Neuronal stem cell (in vitro differentiated cells): ENCODE measurements around the gene RASSF1.

ENCODE experiments used
- DNase-seq: peaks from one replicate; pipeline ENCODE4 v3.0.0-alpha.2; 2013; ENCODE audit warnings: low spot score
- H2AFZ ChIP-seq: one replicate; pipeline ENCODE4 v1.6.1; 2013; ENCODE audit warnings: mild to moderate bottlenecking, low read length, inconsistent platforms
- H2AK5ac ChIP-seq: 2 replicates; pipeline ENCODE4 v1.6.1; 2013; ENCODE audit warnings: low read depth, mild to moderate bottlenecking, inconsistent platforms, low read length, moderate library complexity, mixed read lengths
- H2BK120ac ChIP-seq: 2 replicates; pipeline ENCODE4 v1.6.1; 2013; ENCODE audit warnings: low read depth, mild to moderate bottlenecking, inconsistent platforms, low read length, moderate library complexity, mixed read lengths
- H2BK12ac ChIP-seq: one replicate; pipeline ENCODE4 v1.6.1; 2013; ENCODE audit warnings: low read length, inconsistent platforms
- H2BK15ac ChIP-seq: 2 replicates; pipeline ENCODE4 v1.6.1; 2013; ENCODE audit warnings: mild to moderate bottlenecking, low read length, inconsistent platforms, mixed read lengths
- H2BK5ac ChIP-seq: one replicate; pipeline ENCODE4 v1.6.1; 2013; ENCODE audit warnings: inconsistent platforms, mild to moderate bottlenecking, low read length, moderate library complexity
- H3K14ac ChIP-seq: one replicate; pipeline ENCODE4 v1.6.1; 2013; ENCODE audit warnings: low read length, inconsistent platforms
- H3K18ac ChIP-seq: 2 replicates; pipeline ENCODE4 v1.6.1; 2013; ENCODE audit warnings: low read length, inconsistent platforms
- H3K23ac ChIP-seq: 2 replicates; pipeline ENCODE4 v1.6.1; 2013; ENCODE audit warnings: low read depth, mild to moderate bottlenecking, mixed read lengths, low read length, inconsistent platforms; ENCODE audit not compliant: poor library complexity
- H3K27ac ChIP-seq: replicated peaks from 3 replicates; pipeline ENCODE4 v1.5.1; 2013; ENCODE audit warnings: low read length, inconsistent platforms
- H3K27me3 ChIP-seq, 3 experiments: 2 replicates each; pipeline ENCODE4 v1.6.1; 2013; ENCODE audit warnings: low read length in 3 of 3, mild to moderate bottlenecking in 2 of 3, inconsistent platforms in 1 of 3, low read depth in 1 of 3, mixed read lengths in 1 of 3, moderate library complexity in 1 of 3; ENCODE audit not compliant: control insufficient read depth in 3 of 3, insufficient read depth in 3 of 3
- H3K36me3 ChIP-seq, 2 donors: replicated peaks in 1 of 2; 2 replicates each; pipeline ENCODE4 v1.6.1; 2013; ENCODE audit warnings: low read length in 2 of 2; ENCODE audit not compliant: control insufficient read depth in 2 of 2, insufficient read depth in 2 of 2
- H3K4ac ChIP-seq: 2 replicates; pipeline ENCODE4 v1.6.1; 2013; ENCODE audit warnings: inconsistent platforms, mild to moderate bottlenecking, low read length, moderate library complexity
- H3K4me1 ChIP-seq, 2 donors: 1 replicate in 1 of 2; 2 replicates in 1 of 2; pipeline ENCODE4 v1.6.1; 2013; ENCODE audit warnings: low read length in 2 of 2, low read depth in 1 of 2; ENCODE audit not compliant: control insufficient read depth in 2 of 2, insufficient read depth in 1 of 2
- H3K4me2 ChIP-seq: one replicate; pipeline ENCODE4 v1.6.1; 2013; ENCODE audit warnings: mild to moderate bottlenecking, low read length, inconsistent platforms; ENCODE audit not compliant: insufficient read depth, poor library complexity, severe bottlenecking
- H3K4me3 ChIP-seq, 2 donors: 2 replicates each; pipeline ENCODE4 v1.5.1; 2013; ENCODE audit warnings: low read length in 2 of 2, mild to moderate bottlenecking in 2 of 2, inconsistent platforms in 1 of 2, moderate library complexity in 1 of 2
- H3K79me1 ChIP-seq: one replicate; pipeline ENCODE4 v1.6.1; 2013; ENCODE audit warnings: low read depth, mild to moderate bottlenecking, inconsistent platforms, low read length, moderate library complexity
- H3K9ac ChIP-seq: one replicate; pipeline ENCODE4 v1.6.1; 2013; ENCODE audit warnings: mild to moderate bottlenecking, low read depth, low read length, inconsistent platforms; ENCODE audit not compliant: poor library complexity
- H3K9me3 ChIP-seq, 2 donors: replicated peaks in 1 of 2; 2 replicates each; pipeline versions ENCODE3 to v1.6.1; 2013; ENCODE audit warnings: low read length in 2 of 2, mild to moderate bottlenecking in 2 of 2, inconsistent platforms in 1 of 2, low read depth in 1 of 2, mixed read lengths in 1 of 2, moderate library complexity in 1 of 2; ENCODE audit not compliant: control insufficient read depth in 2 of 2, insufficient read depth in 1 of 2
- H4K8ac ChIP-seq: one replicate; pipeline ENCODE4 v1.6.1; 2013; ENCODE audit warnings: low read depth, mild to moderate bottlenecking, inconsistent platforms, low read length, moderate library complexity
- H4K91ac ChIP-seq: one replicate; pipeline ENCODE4 v1.6.1; 2013; ENCODE audit warnings: low read length, low read depth, mild to moderate bottlenecking, inconsistent platforms; ENCODE audit not compliant: poor library complexity
- WGBS, 2 donors: extraction: QIAGEN DNeasy Blood & Tissue Kit; methylation state at CpG; one replicate each; pipeline ENCODE4 v1.1.7; 2013; ENCODE audit warnings: missing lambda C conversion rate in 2 of 2, mixed read lengths in 1 of 2; ENCODE audit not compliant: insufficient read length in 2 of 2, insufficient replicate concordance in 1 of 2; ENCODE audit errors: extremely low coverage in 2 of 2; 5-methylcytosine and 5-hydroxymethylcytosine counted together

RASSF1 gene

DNA sequence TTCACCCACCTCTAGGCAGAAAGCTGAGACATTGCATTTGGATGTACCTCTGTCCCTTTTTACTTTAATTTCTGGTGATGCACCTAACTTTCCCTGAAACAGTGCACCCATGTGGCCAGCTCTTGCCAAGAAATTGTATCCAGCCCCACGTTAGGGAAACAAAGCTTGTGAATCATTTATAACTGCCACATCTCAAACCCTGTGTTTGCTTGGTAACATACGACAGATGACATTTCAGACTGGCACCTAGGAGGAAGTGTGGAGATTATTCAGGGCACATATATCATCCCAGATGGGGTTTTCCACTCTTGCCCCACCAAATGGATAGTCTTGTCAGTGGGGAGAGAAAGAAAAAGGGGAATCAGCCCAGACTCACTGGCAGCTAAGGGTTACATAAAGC lies 12.1 kb upstream of the RASSF1 start:
- no peak overlapping the region for H3K4me2 ChIP-seq
- peaks cover 42 to 64% of the 10 kb centered on the region in 2 donors for H3K36me3 ChIP-seq
- no peak overlapping the region for H2BK12ac ChIP-seq
- H3K4ac ChIP-seq = no peak overlapping the region
- WGBS, 2 donors = no CpG with 5 or more reads among the region's 2 CpGs
- H2BK5ac ChIP-seq = no peak overlapping the region
- H3K4me3 ChIP-seq = no peak overlapping the region
- H2BK15ac ChIP-seq = no peak overlapping the region
- H3K9me3 ChIP-seq = no peaks in the 10 kb centered on the region
- H3K79me1 ChIP-seq = peaks cover 8% of the 10 kb centered on the region
- H2AFZ ChIP-seq = no peak overlapping the region
- H4K8ac ChIP-seq = no peak overlapping the region
- no peak for DNase-seq
- no peak overlapping the region for H2AK5ac ChIP-seq
- no peak overlapping the region for H4K91ac ChIP-seq
- H2BK120ac ChIP-seq = no peak overlapping the region
- H3K4me1 ChIP-seq = peaks cover 25 to 28% of the 10 kb centered on the region in 2 donors
- no peak overlapping the region for H3K18ac ChIP-seq
- H3K14ac ChIP-seq = no peak overlapping the region
- H3K9ac ChIP-seq = no peak overlapping the region
- no peak overlapping the region for H3K27ac ChIP-seq
- no peaks in the 10 kb centered on the region for H3K27me3 ChIP-seq
- no peak overlapping the region for H3K23ac ChIP-seq

DNA sequence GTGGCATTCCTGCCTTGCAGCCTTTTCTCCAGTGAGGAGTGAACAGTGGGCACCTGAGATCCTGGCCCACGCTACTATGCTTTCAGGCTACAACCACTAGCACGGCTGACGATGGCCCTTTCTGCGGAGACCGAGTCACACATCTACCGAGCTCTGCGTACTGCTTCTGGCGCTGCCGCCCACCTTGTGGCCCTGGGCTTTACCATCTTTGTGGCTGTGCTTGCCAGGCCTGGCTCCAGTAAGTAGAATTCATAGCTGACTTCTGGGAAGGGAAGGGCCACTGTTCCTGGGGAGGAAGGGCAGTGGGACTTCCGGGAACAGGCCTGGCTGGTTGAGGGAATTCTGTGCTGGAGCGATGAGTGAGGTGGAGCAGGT lies 10.7 kb upstream of the RASSF1 start:
- no peak for DNase-seq
- peak overlapping the region; percentile 38 for H3K18ac ChIP-seq
- no peaks in the 10 kb centered on the region for H3K27me3 ChIP-seq
- H2BK12ac ChIP-seq = no peak overlapping the region
- H3K4me2 ChIP-seq = peak overlapping the region; percentile 94
- peaks cover 40 to 54% of the 10 kb centered on the region in 2 donors for H3K36me3 ChIP-seq
- H3K14ac ChIP-seq = no peak overlapping the region
- peaks cover 11 to 13% of the 10 kb centered on the region in 2 donors for H3K4me1 ChIP-seq
- H2BK15ac ChIP-seq = no peak overlapping the region
- H3K4me3 ChIP-seq = peak overlapping the region; percentile 84 to 92
- H2AK5ac ChIP-seq = peak overlapping the region; percentile 76
- H3K9me3 ChIP-seq = no peaks in the 10 kb centered on the region
- H4K8ac ChIP-seq = no peak overlapping the region
- H3K9ac ChIP-seq = peak overlapping the region; percentile 32
- no peak overlapping the region for H4K91ac ChIP-seq
- H2BK120ac ChIP-seq = no peak overlapping the region
- no peak overlapping the region for H3K4ac ChIP-seq
- H3K79me1 ChIP-seq = peaks cover 4% of the 10 kb centered on the region
- whole genome bisulfite sequencing, 2 donors = no CpG with 5 or more reads among the region's 11 CpGs
- peak overlapping the region; percentile 97 for H2BK5ac ChIP-seq
- H3K27ac ChIP-seq = no peak overlapping the region
- peak overlapping the region; percentile 90 for H3K23ac ChIP-seq
- peak overlapping the region; percentile 97 for H2AFZ ChIP-seq

GRCh38 chr3:50350527-50351322 lies 10.1 kb upstream of the RASSF1 start, which contains the start of the genes CYB561D2 and NPRL2:
Gene CYB561D2 (plus strand): TSS chr3:50350862. CDS start chr3:50351434, 572 bp downstream.
Gene NPRL2 (minus strand): TSS chr3:50350775. CDS start chr3:50350652, 123 bp downstream.
- peak within 1 kb of the TSS; percentile 84 to 92 for H3K4me3 ChIP-seq
- H3K4me2 ChIP-seq = peak within 1 kb of the TSS; percentile 94
- peak within 1 kb of the TSS; percentile 84 for H3K27ac ChIP-seq
- DNase-seq = peak; percentile 85
- H2AFZ ChIP-seq = peak within 1 kb of the TSS; percentile 97
- H4K91ac ChIP-seq = no peak within 1 kb of the TSS
- peaks cover 39 to 48% of the 10 kb centered on the region in 2 donors for H3K36me3 ChIP-seq
- peak within 1 kb of the TSS; percentile 8 for H3K4ac ChIP-seq
- peak within 1 kb of the TSS; percentile 97 for H2BK5ac ChIP-seq
- peak within 1 kb of the TSS; percentile 99 for H3K18ac ChIP-seq
- no CpG with 5 or more reads among the region's 64 CpGs for WGBS, 2 donors
- peaks cover 0 to 3% (median 0%) of the 10 kb centered on the region in 3 experiments for H3K27me3 ChIP-seq
- H4K8ac ChIP-seq = no peak within 1 kb of the TSS
- peak within 1 kb of the TSS; percentile 64 for H2BK15ac ChIP-seq
- no peaks in the 10 kb centered on the region for H3K9me3 ChIP-seq
- H3K4me1 ChIP-seq = peaks cover 10 to 13% of the 10 kb centered on the region in 2 donors
- peaks cover 3% of the 10 kb centered on the region for H3K79me1 ChIP-seq
- H3K23ac ChIP-seq = peak within 1 kb of the TSS; percentile 90
- peak within 1 kb of the TSS; percentile 76 for H2AK5ac ChIP-seq
- H2BK120ac ChIP-seq = no peak within 1 kb of the TSS
- peak within 1 kb of the TSS; percentile 87 for H2BK12ac ChIP-seq
- H3K9ac ChIP-seq = peak within 1 kb of the TSS; percentile 98
- H3K14ac ChIP-seq = peak within 1 kb of the TSS; percentile 99

DNA sequence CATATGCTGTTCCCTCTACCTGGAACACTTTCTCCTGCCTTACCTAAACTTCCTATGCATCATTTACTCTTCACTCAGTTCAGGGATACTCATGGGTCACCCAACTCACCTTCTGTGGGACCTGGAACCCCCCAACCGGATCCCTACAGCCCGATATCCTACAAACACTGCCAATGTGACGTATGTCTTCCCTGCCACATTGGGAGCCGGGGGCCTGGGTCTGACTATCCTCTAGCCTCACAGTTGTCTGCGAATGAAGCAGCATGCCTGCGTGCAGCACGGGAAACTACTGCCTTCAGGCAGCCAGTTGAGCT lies 9.5 kb upstream of the RASSF1 start:
- no CpG with 5 or more reads among the region's 7 CpGs for WGBS, 2 donors
- Histone ChIP-seq H3K9ac (peak overlapping the region; percentile 95), H2BK15ac (no peak overlapping the region), H2BK5ac (peak overlapping the region; percentile 97), H3K9me3 (no peaks in the 10 kb centered on the region), H3K4ac (peak overlapping the region; percentile 8), H3K23ac (peak overlapping the region; percentile 90), H2AK5ac (peak overlapping the region; percentile 1), H2AFZ (peak overlapping the region; percentile 97), H4K8ac (no peak overlapping the region), H3K14ac (peak overlapping the region; percentile 86), H3K4me1 (peaks cover 12 to 13% of the 10 kb centered on the region in 2 donors), H3K18ac (peak overlapping the region; percentile 91), H4K91ac (no peak overlapping the region), H3K4me3 (peak overlapping the region; percentile 84 to 92), H3K27ac (no peak overlapping the region), H3K36me3 (peaks cover 36 to 42% of the 10 kb centered on the region in 2 donors), H3K4me2 (peak overlapping the region; percentile 94), H3K27me3 (peaks cover 0 to 9% (median 2%) of the 10 kb centered on the region in 3 experiments), H2BK12ac (no peak overlapping the region), H2BK120ac (no peak overlapping the region), H3K79me1 (peaks cover 3% of the 10 kb centered on the region)
- no peak for DNase-seq
